GM12874 (cell line): ENCODE data around the gene NEB.

Experiments
- TF ChIP-seq, protein P1 (sequence below): IDR thresholded peaks from 2 replicates; pipeline ENCODE4 v1.5.1; 2011; ENCODE audit warnings: low read depth, mild to moderate bottlenecking, control low read depth, low read length, moderate library complexity; ENCODE audit not compliant: insufficient read depth

NEB gene

DNA sequence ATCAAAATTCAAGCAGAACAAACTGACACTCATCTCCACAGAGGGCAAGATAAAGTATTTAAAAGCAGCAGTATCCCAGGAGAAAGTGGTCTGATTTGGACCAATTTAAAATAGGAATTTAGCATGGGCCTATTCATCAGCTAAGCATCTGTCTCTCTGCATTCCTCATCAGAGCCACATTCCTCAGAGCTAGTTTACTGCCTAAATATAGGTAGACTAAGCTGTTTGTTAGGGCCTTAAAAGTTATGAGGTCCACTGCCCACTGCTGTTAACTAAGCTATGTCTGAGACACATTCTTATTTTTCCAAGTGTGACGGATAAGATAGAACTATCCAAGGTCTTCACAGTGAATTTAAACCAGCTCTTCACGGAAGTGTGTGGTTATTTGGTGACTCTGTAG is 17.6 kb downstream of the NEB start:
- TF ChIP-seq, protein P1, sequence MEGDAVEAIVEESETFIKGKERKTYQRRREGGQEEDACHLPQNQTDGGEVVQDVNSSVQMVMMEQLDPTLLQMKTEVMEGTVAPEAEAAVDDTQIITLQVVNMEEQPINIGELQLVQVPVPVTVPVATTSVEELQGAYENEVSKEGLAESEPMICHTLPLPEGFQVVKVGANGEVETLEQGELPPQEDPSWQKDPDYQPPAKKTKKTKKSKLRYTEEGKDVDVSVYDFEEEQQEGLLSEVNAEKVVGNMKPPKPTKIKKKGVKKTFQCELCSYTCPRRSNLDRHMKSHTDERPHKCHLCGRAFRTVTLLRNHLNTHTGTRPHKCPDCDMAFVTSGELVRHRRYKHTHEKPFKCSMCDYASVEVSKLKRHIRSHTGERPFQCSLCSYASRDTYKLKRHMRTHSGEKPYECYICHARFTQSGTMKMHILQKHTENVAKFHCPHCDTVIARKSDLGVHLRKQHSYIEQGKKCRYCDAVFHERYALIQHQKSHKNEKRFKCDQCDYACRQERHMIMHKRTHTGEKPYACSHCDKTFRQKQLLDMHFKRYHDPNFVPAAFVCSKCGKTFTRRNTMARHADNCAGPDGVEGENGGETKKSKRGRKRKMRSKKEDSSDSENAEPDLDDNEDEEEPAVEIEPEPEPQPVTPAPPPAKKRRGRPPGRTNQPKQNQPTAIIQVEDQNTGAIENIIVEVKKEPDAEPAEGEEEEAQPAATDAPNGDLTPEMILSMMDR, result no peak

DNA sequence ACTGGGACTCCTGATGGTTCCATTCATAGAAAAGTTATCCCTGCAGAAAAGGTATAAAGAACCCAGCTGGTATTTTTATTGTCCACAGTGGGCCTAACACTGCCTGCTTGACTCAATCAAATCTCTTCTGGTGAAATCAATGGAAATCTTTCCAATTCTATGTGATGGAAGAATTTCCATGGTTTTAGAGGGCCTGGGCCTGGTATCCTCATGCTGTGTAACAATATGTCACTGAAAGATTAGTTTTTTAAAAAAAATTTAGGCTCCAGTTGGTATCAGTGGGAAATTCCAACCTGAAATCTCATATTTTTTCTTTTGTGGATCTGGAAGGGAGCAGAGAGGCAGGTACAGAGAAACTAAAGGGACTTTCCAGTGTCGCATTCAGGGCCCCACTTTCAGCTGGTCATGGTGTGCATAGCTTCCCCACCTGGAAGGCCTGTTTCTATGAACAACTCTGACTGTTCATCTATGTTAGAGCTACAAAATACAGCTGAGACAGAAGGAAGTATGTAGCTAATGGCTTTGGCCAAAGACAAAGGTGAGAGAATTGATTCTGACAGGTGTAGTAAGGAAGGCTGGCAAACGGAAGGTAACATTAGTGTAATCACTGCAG is 20.9 kb downstream of the NEB start:
- TF ChIP-seq, protein P1, result no peak

DNA sequence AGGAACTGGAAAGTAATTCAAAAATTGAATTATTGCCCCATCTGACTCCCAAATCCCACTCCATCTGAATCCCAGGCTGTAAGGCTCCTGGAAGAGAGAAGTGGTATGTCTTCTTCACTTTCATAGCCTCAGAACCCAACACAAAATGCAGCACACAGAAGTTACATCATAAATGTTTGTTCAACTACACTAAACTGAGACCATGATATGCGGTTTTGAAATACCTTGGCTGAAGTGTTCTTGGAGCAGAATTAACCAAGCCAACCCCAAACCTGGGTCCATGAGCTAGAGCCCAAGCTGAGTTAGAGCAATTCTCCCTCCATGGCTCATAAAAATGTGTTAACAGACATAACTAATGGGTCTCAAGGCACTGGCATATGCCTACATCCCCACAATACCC is 23.3 kb downstream of the NEB start:
- TF ChIP-seq, protein P1, result no peak

DNA sequence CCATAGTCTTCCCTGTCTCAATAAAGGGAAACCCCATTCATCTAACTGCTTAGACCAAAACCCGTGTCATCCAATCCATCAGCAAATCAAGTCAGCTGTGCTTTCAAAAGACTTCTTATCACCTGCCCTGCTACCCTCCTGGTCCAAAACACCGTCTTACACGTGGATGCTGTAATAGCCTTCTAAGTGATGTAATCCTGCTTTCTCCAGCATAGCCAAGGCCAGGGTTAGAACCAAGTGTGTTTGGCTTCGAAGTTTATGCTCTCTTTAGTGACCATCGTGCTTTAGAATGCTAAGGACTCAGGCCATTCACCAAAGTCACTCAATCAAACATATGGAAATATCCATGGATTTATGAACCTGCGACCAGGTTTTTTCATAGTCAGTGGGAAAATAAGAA is 25.5 kb downstream of the NEB start:
- TF ChIP-seq, protein P1, result no peak

DNA sequence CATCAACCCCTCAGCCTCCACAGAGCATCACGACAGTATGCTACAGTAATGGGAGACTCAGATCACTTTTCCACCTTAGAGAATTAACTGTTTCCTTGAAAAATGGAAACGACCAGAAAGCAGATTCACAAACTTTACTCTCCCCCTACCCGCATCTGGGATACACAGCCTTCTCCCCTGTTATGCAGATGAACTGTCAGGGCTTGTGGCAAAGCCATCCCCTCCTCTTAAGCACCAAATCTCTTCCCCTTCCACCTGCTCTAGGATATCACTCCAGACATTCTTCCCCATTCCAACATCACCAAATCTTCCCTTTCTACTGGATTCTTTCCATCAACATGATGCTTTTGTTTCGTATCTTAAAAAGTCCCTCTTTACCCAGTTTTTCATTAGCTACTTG is 26.4 kb downstream of the NEB start:
- TF ChIP-seq, protein P1, result no peak

DNA sequence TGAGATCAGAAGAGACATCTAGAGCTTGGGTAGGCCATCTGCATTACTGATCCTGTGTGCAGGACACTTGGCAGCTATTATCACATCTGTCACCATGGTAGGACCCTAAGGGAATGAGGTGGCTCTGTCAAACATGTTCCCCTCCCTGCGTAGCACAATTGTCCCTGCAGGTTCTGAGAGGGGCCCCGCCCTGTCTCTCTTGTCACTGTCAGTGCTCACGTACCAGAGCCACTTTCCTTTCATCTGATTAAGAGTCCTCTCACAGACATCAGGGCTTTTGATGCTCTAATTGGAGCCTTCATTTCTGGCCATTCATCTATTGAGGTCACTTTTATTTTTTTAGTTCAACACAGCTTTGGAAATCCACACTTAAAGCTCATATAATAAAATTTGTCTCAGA is 38.5 kb downstream of the NEB start:
- TF ChIP-seq, protein P1, result no peak

DNA sequence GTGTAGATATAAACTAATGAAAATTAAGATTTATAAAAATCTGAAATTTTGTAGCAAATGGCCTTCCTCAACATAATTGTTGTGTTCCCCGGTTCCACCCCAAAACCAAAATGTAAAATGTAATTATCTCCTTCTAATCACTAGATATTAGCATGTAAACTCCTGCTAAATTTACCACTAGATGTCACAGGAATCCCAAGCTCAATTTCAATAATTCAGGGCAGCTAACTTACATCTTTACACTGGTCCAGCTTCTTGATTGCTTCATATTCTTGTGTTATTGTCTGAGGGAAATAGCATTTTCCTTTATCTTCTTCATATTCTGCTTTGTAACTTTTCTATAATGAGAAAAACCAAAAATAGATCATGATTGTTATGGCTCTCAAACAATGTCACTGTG is 42.6 kb downstream of the NEB start:
- TF ChIP-seq, protein P1, result no peak
